Measurements from ENCODE around the gene CCNY. TPM values are rescaled to one million over a fixed set of nuclear protein-coding genes. Genes with fewer than 3 reads are reported as not detected.

Gene CCNY
- total RNA-seq, 1 experiment from 2014 or later, result 51.9 TPM

- POLR2A ChIA-PET, result no interaction called here
- ATAC-seq (no peak), DNase-seq (ENCODE audit: low read depth, low spot score) (no peak)
- Histone ChIP-seq H3K27me3 (ENCODE audit: control insufficient read depth, insufficient read depth, low read length) (no peaks in the 10 kb centered on the region), H3K4me1 (ENCODE audit: control insufficient read depth, insufficient read depth, low read length) (no peaks in the 10 kb centered on the region), H3K27ac (ENCODE audit: low read length) (no peak overlapping the region), H3K4me3 (ENCODE audit: low read depth in 2 of 2, low read length in 2 of 2) (no peak overlapping the region), H3K9me3 (ENCODE audit: control insufficient read depth, insufficient read depth, low read depth, low read length) (0 out of 2 replicates have a peak, but pooled peaks cover 3% of the 10 kb centered on the region), H3K36me3 (ENCODE audit: control insufficient read depth, insufficient read depth, low read length) (no peaks in the 10 kb centered on the region; the same call in 1 of the 2 replicates)
- TF ChIP-seq SIN3A (IDR thresholded peaks at IDR 0.05; ENCODE audit: borderline replicate concordance, insufficient read depth, low read depth, low read length) (no peak), TCF7L2 (IDR thresholded peaks at IDR 0.05; ENCODE audit: low read depth, low read length) (no peak), CTCF (IDR thresholded peaks at IDR 0.05) (no peak), POLR2AphosphoS5 (IDR thresholded peaks at IDR 0.05; ENCODE audit: low read depth, low read length) (no peak)
- TF ChIP-seq, protein P1, sequence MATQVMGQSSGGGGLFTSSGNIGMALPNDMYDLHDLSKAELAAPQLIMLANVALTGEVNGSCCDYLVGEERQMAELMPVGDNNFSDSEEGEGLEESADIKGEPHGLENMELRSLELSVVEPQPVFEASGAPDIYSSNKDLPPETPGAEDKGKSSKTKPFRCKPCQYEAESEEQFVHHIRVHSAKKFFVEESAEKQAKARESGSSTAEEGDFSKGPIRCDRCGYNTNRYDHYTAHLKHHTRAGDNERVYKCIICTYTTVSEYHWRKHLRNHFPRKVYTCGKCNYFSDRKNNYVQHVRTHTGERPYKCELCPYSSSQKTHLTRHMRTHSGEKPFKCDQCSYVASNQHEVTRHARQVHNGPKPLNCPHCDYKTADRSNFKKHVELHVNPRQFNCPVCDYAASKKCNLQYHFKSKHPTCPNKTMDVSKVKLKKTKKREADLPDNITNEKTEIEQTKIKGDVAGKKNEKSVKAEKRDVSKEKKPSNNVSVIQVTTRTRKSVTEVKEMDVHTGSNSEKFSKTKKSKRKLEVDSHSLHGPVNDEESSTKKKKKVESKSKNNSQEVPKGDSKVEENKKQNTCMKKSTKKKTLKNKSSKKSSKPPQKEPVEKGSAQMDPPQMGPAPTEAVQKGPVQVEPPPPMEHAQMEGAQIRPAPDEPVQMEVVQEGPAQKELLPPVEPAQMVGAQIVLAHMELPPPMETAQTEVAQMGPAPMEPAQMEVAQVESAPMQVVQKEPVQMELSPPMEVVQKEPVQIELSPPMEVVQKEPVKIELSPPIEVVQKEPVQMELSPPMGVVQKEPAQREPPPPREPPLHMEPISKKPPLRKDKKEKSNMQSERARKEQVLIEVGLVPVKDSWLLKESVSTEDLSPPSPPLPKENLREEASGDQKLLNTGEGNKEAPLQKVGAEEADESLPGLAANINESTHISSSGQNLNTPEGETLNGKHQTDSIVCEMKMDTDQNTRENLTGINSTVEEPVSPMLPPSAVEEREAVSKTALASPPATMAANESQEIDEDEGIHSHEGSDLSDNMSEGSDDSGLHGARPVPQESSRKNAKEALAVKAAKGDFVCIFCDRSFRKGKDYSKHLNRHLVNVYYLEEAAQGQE (IDR thresholded peaks at IDR 0.05; ENCODE audit: insufficient read depth in 1 of 2, low read depth in 2 of 2, low read length in 1 of 2), result no peak
- intact Hi-C loops (cut with micrococcal nuclease; ENCODE audit: unreplicated experiment) (no loop called here), in situ Hi-C loops (cut with HindIII; ENCODE audit: low pct_unique_long_range_greater_than_20kb, low sequenced_read_pairs) (no loop called here)
- BruUV-seq (replicated peaks), result no TSS peak
- CTCF ChIA-PET, result no interaction called here
These were observed 197.3 kb downstream of the CCNY start for GRCh38 chr10:35533565-35533964.

GRCh38 chr10:35535136-35535535, 198.8 kb downstream of the CCNY start:
- Histone ChIP-seq H3K4me3 (ENCODE audit: low read depth in 2 of 2, low read length in 2 of 2) (no peak overlapping the region), H3K36me3 (ENCODE audit: control insufficient read depth, insufficient read depth, low read length) (no peaks in the 10 kb centered on the region; the same call in 1 of the 2 replicates), H3K9me3 (ENCODE audit: control insufficient read depth, insufficient read depth, low read depth, low read length) (0 out of 2 replicates have a peak, but pooled peaks cover 3% of the 10 kb centered on the region), H3K27me3 (ENCODE audit: control insufficient read depth, insufficient read depth, low read length) (no peaks in the 10 kb centered on the region), H3K4me1 (ENCODE audit: control insufficient read depth, insufficient read depth, low read length) (no peaks in the 10 kb centered on the region), H3K27ac (ENCODE audit: low read length) (no peak overlapping the region)
- TF ChIP-seq, protein P1 (IDR thresholded peaks at IDR 0.05; ENCODE audit: insufficient read depth in 1 of 2, low read depth in 2 of 2, low read length in 1 of 2), result no peak
- no peak for TF ChIP-seq CTCF (IDR thresholded peaks at IDR 0.05)
- TF ChIP-seq SIN3A (IDR thresholded peaks at IDR 0.05; ENCODE audit: borderline replicate concordance, insufficient read depth, low read depth, low read length), result no peak
- no peak for TF ChIP-seq POLR2AphosphoS5 (IDR thresholded peaks at IDR 0.05; ENCODE audit: low read depth, low read length)
- TF ChIP-seq TCF7L2 (IDR thresholded peaks at IDR 0.05; ENCODE audit: low read depth, low read length), result no peak
- no peak for ATAC-seq
- CTCF ChIA-PET, result no interaction called here
- intact Hi-C loops (cut with micrococcal nuclease; ENCODE audit: unreplicated experiment), result no loop called here
- no TSS peak for BruUV-seq (replicated peaks)
- in situ Hi-C loops (cut with HindIII; ENCODE audit: low pct_unique_long_range_greater_than_20kb, low sequenced_read_pairs), result no loop called here
- POLR2A ChIA-PET, result no interaction called here
- DNase-seq (ENCODE audit: low read depth, low spot score), result no peak

All from Panc1 (cell line).